ENCODE data around the gene SIGLEC10. TPM values are rescaled to one million over a fixed set of nuclear protein-coding genes. Genes with fewer than 3 reads are reported as not detected.

Gene SIGLEC10
- total and polyA plus RNA-seq, 2 of the 4 experiments (the other 2 are of a cell fraction) = not detected

- Histone ChIP-seq H3K4ac (ENCODE audit: low read depth, low read length) (no peak overlapping the region), H4K8ac (ENCODE audit: low read depth in 2 of 2, low read length in 2 of 2) (no peak overlapping the region), H2AFZ (replicated peaks; ENCODE audit: low read length, poor library complexity) (no peak overlapping the region), H4K91ac (ENCODE audit: insufficient read depth, low read depth, low read length) (no peak overlapping the region), H3K27ac (ENCODE audit: insufficient read depth, low read length) (no peak overlapping the region), H4K20me1 (ENCODE audit: insufficient read depth, low read length) (no peaks in the 10 kb centered on the region), H3K79me1 (ENCODE audit: low read depth in 1 of 2, low read length in 2 of 2) (no peaks in the 10 kb centered on the region), H3K27me3 (ENCODE audit: control insufficient read depth, insufficient read depth, low read length) (peaks cover 2% of the 10 kb centered on the region; the same call in 1 of the 2 replicates), H2BK20ac (ENCODE audit: low read depth, low read length) (no peak overlapping the region), H2AK9ac (replicated peaks; ENCODE audit: low read depth, low read length, poor library complexity) (no peak overlapping the region), H3K4me2 (ENCODE audit: low read depth, low read length) (no peak overlapping the region), H2AK5ac (ENCODE audit: low read depth, low read length) (no peak overlapping the region), H3K4me3 (ENCODE audit: insufficient read depth, low read depth, low read length) (no peak overlapping the region), H3K4me1 (ENCODE audit: control insufficient read depth, insufficient read depth, low read length) (no peaks in the 10 kb centered on the region), H3K9ac (ENCODE audit: low read depth, low read length) (no peak overlapping the region), H3K9me1 (ENCODE audit: insufficient read depth, low read length) (no peaks in the 10 kb centered on the region), H3K14ac (replicated peaks; ENCODE audit: low read depth, low read length) (no peak overlapping the region), H3K9me3 (ENCODE audit: control insufficient read depth, insufficient read depth, low read length) (no peaks in the 10 kb centered on the region), H2BK15ac (ENCODE audit: low read depth, low read length) (no peak overlapping the region), H2BK120ac (ENCODE audit: low read depth, low read length) (no peak overlapping the region), H4K5ac (ENCODE audit: low read depth, low read length) (no peak overlapping the region), H3K23ac (ENCODE audit: low read depth, low read length) (no peak overlapping the region), H2BK5ac (ENCODE audit: low read depth, low read length, poor library complexity, severe bottlenecking) (no peak overlapping the region), H3K36me3 (ENCODE audit: control insufficient read depth, insufficient read depth, low read length) (no peaks in the 10 kb centered on the region), H3K56ac (ENCODE audit: extremely low read depth, insufficient read depth, low read length) (no peak overlapping the region), H3K18ac (ENCODE audit: low read depth, low read length) (no peak overlapping the region)
- in situ Hi-C loops (cut with MboI; ENCODE audit: low sequenced_read_pairs) (no loop called here), intact Hi-C loops (cut with micrococcal nuclease) (no loop called here), dilution Hi-C loops (cut with HindIII; ENCODE audit: low sequenced_read_pairs, unreplicated experiment) (no loop called here)
- CTCF ChIA-PET = interaction anchor here (0.6 kb wide), 1 partner anchor 15 kb away, joined by 3 read pairs; no protein-coding TSS in a partner anchor
- WGBS, 2 experiments (ENCODE audit: extremely low coverage in 2 of 2, insufficient read length in 1 of 2) = 73% methylated on average over 4 of the region's 14 CpGs; no CpG with 5 or more reads in 1 of the 2 experiments
- ATAC-seq (ENCODE audit: low read depth) (no peak), DNase-seq (no peak)
- BruUV-seq (replicated peaks) = no TSS peak
- POLR2A ChIA-PET (ENCODE audit: unreplicated experiment) = no interaction called here
- TF ChIP-seq POLR2A (IDR thresholded peaks at IDR 0.05; ENCODE audit: low read depth, low read length) (no peak), MAFK (IDR thresholded peaks at IDR 0.05; ENCODE audit: low read depth, low read length) (no peak), CHD1 (IDR thresholded peaks at IDR 0.05; ENCODE audit: low read depth, low read length) (no peak), RAD21 (IDR thresholded peaks at IDR 0.05; ENCODE audit: low read length) (no peak), NFE2L2 (IDR thresholded peaks at IDR 0.05; ENCODE audit: low read depth, low read length) (no peak), BHLHE40 (IDR thresholded peaks at IDR 0.05; ENCODE audit: low read depth, low read length) (no peak), MAZ (IDR thresholded peaks at IDR 0.05; ENCODE audit: borderline replicate concordance, low read depth, low read length) (no peak), CTCF (conservative IDR thresholded peaks at IDR 0.05; ENCODE audit: low read depth, low read length) (no peak), SMC3 (IDR thresholded peaks at IDR 0.05; ENCODE audit: low read depth, low read length) (no peak), USF2 (IDR thresholded peaks at IDR 0.05; ENCODE audit: low read depth, low read length) (no peak), RFX5 (IDR thresholded peaks at IDR 0.05; ENCODE audit: low read depth, low read length) (no peak), ELK1 (IDR thresholded peaks at IDR 0.05; ENCODE audit: borderline replicate concordance, low read depth, low read length) (no peak), MXI1 (IDR thresholded peaks at IDR 0.05; ENCODE audit: borderline replicate concordance, low read depth, low read length) (no peak), CEBPB (IDR thresholded peaks at IDR 0.05; ENCODE audit: low read depth, low read length) (no peak), FOS (IDR thresholded peaks at IDR 0.05; ENCODE audit: low read depth, low read length) (no peak), RCOR1 (IDR thresholded peaks at IDR 0.05; ENCODE audit: insufficient replicate concordance, low read length) (no peak)
These were observed 28.3 kb downstream of the SIGLEC10 start for GRCh38 chr19:51389143-51389542.

Data from IMR-90 (cell line).